HL-60/S4 treated with retinoic acid at 250 ng/mL for 4 days and 3 days (cell line): Measurements from ENCODE around the gene RAD18.

Source experiments
- in situ Hi-C: fragments of 300-500 bp; cut with MboI; formaldehyde crosslinking; loops from 2 replicates; pipeline ENCODE4 v1.7.0; 2022; ENCODE audit warnings: low sequenced_read_pairs

Gene RAD18

DNA sequence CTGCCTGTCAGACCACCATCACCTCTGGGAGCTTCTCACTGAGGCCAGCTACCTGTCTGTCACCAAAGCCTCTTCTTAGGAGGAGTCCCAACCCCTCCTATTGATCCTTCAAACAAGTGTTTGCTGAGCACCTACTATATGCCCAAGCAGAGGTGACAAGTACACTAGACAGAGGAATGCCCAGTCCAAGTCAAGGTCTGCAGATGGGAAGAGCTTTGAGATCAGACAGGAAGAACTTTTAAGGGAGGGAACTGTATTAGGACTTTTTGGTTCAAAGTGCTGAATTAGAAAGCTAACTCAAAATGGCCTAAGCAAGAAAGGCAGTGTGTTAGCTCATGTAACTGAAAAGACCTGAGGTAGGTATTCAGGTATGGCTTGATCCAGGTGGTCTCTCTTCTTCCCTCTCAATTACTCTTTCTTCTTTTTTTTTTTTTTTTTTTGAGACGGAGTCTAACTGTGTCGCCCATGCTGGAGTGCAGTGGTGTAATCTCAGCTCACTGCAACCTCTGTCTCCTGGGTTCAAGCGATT is 3.6 kb upstream of the RAD18 start:
- in situ Hi-C loops: no loop called here

DNA sequence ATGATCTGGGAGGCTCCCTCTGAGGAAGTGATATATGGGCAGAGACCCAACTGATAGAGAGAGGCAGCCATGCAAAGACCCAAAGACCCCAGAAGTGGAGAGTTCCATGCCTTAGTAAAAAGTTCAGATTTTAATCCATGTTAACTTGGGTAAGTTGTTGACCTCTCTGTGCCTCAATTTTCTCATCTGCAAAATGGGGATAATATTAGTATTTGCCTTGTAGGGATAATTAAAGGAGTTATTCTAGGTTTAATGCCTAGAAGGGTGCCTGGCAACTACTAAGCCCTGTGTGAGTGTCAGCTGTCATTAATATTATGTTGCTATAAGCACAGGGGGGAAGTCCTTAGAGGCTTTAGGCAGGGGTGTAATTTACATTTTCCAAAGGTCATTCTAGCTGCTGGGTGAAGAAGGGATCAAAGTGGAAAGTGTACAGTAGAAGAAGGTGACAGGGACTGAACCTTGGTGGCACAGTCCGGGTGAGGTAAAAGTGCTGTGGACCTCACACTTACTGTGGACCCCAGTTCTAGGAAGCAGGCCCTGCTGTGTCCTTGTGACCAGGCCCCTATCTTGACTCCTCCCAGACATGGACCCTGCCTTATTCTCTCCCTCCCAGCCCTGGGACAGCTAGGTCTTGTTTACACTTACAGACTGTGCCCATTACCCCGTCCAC is 3.0 kb upstream of the RAD18 start:
- in situ Hi-C loops: no loop called here

DNA sequence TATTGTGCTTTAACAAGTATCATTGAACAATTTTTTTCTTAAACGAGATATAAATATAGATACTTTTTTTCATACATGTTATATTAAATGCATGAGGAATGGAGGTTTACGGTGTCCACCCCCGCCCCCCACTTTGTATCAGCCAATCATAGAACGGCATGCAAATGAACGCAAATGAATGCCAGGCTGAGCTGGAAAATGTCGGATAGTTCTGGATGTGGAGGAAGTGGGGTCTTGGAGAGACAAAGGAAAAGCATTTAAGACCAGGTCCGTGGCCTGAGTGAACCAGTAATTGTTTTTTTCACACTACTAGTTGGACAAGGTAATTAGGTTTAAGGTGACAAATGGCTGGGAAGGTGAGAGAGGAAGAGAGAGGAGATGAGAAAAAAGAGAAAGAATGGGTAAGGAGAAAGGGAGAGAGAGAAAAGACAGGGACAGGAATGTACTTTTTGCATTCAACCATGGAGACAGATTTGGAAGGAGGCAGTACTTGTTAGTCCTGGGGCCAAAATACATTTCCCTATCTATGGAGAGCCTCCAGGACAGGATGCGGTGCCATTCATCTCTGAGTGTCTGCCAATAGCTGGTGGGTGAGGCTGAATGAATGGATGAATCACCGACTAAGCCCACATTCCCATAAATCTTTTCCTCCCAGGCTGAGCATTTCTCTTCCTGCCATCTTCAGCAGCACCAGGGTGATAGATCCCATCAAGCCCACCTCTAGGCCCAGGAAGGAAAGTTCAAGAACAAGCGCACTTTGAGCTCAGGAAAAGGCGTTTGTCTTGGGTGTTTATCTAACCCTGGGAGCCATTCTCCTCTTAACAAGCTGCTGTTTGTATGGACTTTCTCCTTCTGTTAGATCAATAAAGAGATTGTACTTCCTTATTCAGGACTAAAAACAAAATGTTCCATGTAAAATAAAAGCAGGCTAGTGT is 1.4 kb upstream of the RAD18 start:
- in situ Hi-C loops: no loop called here

DNA sequence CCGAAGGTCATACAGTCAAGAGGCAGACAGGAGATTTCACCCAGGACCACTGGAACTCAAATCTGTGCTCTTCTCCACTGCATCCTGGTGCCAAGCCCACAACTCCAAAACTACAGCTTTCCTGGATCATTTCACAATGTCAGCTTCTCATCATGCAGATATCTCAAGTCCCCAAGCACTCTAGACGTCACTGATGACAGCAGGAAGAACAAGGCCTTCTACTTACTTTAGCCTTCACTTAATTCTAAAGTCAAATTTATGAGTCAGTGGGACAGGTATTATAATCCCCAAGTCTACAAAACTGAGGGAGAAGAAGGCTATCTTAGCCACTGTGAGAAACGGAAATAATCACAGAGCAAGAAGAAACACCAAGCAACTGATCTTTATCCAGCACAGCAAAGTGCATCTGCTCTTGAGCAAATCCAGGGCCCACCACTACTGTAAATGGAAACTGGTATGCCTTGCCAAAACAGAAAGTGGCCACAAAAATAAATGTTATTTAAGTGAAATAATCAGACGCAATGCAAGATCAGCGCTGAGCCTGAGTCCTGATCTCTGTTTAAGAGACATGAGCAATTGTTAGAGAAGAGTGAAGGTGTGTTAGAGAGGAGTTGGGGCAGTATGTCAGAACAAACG is 928 bp downstream of the RAD18 start:
- in situ Hi-C loops: no loop called here

DNA sequence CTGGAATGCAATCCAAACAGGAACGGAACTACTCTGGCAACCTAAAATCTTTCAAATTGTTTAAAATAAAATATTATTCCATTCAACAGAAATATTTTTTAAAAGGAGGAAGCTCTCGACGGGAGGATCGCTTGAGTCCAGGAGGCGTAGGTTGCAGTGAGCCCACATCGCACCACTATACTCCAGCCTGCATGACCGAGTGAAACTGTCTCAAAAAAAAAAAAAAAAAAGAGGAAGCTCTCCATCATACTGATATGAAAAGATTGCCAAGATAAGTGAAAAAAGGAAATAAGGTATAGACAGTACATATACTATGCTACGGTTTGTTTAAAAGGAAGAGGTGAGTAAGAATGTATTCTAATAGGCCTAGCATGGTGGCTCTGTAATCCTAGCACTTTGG is 3.6 kb downstream of the RAD18 start:
- in situ Hi-C loops: no loop called here

DNA sequence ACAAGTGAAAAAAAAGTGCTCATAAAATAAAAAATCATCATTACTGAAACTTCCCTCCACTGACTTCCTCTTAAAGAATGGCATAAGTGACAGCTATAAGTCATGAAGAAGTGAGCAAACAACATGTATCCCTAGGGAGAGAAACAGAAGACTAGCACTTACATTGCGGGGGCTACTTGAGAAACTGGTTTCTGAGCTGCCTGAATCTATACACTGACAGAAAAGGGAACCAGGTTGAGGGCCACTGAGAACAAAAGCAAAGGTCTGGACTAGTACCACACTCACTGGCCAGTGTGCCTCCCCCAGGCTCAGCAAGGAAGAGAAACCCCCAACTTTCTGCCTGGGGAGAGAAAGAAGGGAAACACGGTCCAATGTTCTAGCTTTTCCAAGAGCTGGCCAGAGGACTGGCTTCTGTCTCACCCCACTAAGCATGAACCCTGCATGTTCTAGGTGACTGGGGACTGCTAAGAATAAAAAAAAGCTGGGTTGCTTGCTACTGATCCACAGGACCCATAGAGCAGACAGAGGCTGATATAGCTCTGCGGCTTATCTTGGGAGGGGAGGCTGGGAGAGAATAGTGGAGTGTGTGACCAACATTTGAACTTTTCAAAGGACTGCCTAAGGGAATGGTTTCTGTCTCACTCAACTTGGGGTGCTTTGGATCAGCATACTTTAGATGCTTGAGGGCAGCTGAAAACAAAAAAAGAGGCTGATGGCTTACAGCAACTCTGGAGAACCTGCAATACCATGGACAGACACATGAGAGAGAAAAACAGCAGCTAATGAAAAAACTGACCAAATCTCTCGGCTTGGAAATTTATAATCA is 8.1 kb downstream of the RAD18 start:
- in situ Hi-C loops: no loop called here

DNA sequence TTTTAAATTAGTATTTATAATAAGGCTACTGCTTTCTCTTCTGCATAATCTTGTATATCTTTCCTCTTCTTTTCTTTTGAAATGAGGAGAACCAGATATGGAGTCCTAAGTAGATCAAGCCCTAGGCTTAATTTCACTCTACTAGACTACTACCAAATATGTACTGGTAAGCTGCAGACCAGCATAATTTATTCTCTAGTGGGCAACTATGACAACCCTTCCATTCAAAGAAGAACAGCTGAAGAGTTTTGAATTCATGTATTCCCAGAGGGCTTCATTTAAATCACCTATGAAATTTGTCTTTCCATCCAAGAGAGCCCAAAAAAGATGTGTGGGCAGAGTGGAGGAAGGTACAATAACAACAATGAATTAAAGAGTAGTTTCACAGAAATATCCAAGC is 10.0 kb downstream of the RAD18 start:
- in situ Hi-C loops: no loop called here

DNA sequence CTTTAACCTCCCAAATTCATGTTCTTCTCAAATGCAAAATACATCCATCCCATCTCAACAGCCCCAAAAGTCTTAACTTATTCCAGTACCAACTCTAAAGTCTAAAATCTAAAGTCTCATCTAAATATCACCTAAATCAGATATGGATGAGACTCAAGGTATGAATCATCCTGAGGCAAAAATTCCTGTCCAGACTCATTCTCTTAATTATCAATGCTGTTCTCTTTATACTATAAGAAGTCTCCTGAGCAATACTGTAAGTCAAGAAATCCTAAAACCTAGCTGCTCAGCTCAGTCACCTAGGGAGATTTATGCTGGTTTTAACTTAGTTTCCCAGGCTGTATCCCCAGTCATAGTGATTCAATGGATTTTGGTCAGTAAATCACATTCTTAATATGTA is 11.1 kb downstream of the RAD18 start:
- in situ Hi-C loops: no loop called here

DNA sequence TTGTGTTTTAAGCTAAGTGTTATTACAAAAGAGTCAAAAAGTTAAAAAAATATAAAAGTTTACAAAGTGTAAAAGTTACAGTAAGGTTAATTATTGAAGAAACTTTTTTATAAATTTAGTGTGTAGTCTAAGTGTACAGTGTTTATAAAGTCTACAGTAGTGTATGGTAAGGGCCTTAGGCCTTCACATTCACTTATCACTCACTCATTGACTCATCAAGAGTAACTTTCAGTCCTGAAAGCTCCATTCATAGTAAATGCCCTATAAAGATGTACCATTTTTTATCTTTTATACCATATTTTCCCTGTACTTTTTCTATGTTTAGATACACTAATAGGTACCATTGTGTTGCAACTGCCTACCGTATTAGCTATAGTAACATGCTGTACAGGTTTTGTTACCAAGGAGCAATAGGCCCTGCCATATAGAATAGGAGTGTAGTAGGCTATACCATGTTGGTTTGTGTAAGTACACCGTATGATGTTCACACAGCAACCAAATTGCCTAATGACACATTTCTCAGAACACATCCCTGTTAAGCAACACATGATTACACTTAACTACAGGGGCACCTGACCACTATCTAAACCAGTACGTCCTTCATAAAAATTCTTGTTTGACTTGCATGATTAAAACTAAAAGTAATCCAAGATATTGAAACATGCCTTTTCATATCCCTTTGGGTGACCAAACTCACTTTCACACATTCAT is 17.2 kb downstream of the RAD18 start:
- in situ Hi-C loops: no loop called here

DNA sequence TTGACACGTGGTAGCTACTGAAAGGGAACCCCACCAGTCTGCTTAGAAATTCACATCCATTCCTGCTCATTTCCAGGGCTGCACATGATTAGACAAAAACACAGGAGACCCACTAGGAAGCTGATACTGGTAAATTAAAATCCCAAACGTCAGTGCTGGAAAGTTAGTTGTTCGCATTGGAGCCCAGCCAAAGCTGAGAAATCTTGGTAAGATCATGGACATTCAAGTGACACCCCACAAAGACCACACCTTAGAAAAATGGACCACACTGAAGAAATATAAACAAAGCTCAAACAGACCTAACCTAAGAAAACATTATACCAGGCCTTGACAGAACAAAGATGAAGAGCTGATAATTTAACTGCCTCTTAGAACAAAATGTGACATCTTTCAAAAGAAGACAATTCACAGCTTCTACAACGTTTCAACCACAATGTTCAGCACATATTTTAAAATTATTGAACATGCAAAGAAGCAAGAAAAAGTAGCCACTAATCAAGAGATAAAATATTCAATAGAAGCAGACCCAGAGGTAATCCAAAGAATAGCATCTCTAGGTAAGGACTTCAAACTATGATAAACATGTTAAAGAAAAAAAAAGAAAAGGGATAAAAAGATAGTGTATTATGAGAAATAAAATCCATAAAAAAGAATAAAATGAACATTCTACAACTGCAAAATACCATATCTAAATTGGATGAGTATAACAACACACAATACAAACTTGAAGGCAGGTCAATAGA is 20.4 kb downstream of the RAD18 start:
- in situ Hi-C loops: no loop called here

DNA sequence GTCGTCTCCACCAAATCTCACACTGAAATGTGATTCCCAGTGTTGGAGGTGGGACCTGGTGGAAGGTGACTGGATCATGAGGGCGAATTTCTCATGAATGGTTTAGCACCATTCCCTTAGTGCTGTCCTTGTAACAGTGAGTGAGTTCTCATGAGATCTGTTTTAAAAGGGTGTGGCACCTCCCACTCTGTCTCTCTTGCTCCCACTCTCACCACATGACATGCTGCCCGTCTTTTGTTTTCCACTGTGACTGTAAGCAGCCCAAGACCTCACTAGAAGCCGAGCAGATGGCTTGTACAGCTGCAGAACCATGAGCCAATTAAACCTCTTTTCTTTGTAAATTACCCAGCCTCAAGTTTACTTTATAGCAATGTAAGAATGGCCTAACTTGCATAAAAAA is 21.2 kb downstream of the RAD18 start:
- in situ Hi-C loops: no loop called here

DNA sequence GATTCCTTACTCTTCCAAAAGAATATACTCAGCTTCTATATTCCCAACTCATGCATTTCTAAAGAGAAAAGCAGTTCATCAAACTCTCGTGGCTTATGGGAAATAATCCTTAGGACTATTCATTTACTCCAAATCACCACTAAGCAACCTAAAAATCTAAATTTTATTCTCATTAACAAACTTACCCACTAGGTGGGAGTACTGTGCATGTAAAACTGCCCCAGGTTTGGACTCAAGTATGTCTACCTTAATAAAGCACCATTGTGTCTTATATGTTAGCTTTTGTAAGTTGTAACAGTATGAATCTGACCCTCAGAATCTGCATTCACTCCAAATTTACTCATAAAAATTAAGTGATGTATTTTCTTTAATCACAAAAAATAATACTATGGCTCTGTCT is 25.3 kb downstream of the RAD18 start:
- in situ Hi-C loops: no loop called here

DNA sequence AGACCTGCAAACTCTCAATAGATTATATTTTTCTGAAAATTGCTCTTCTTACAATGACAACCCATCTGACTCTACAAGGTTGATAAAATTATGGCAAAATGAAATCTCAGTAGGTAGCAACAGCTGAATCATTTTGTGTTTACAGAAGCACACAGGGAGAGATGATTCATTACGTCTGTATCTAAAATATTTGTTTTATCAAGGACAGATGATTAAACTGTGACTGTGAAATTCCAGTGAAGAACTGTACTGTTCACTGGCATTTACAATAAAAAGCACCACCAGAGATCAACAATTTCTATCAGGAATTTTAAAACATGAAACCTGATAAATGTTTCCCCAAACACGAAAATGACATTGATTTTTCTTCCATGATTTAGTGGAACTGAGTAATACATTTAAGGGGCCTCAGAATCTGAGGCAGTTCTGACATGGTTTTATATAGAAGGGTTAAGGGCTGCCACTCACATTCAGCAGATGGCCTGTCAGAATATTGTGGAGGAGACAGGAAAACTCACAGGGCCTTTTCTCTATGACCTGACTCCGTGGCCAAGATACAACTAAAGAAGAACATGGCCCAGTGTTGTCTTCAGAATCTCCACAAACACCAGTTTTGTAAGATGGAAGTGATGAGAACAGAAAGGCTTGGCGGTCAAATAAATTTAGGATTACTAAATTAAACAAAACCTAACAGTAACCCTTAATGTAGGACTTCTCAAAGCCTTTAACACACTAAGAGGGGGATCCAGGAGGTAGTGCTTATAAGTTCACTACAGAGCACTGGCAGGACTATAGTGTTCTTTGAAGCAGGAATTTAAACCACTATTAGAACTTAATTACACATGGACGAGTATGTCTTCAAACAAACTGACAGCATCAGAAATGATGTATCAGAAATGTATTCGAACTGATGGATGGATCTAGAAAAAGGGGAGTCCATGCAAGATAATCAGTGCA is 25.9 kb downstream of the RAD18 start:
- in situ Hi-C loops: no loop called here

DNA sequence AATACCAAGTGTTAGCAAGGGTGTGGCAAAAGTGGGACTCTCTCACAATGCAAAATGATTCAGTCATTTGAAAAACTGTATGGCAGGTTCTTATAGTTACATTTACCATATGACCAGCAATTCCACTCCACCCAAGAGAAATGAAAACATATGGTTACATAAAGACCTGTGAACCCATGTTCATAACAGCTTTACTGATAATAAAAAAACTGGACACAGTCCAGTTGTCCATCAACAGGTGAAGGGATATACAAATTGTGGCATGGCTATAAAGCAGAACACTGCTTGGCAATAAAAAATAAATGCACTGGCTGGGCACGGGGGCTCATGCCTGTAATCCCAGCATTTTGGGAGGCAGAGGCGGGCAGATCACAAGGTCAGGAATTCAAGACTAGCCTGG is 30.8 kb downstream of the RAD18 start:
- in situ Hi-C loops: no loop called here

DNA sequence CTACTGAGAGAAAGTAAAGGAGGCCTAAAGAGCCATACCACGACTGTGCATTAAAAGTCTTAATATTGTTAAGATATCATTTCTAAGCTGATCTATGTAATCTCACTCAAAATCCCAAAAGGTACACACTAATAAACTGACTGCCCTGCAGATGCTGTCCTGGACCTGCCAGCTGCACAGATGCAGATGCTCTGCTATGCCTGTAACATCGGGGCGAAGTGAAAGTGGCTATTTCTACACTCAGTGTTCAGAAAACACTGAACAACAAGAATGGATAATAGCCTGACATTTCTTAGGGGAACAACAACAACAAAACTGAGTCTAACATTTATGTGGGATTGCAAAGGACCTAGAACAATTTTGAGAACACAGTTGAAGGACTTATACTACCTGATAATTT is 31.9 kb downstream of the RAD18 start:
- in situ Hi-C loops: no loop called here

DNA sequence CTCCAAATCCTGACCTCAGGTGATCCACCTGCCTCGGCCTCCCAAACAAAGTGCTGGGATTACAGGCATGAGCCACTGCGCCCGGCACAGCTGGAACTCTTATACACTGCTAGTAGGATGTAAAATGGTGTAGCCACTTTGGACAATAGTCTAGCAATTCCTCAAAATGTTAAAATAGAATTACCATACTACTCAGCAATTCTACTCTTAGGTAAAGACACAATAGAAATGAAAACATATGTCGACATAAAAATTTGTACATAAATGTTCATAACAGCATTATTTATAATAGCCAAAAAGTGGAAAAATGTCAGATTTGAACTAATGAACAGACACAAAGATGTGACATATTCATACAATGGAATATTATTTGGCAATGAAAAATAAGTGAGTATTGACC is 33.4 kb downstream of the RAD18 start:
- in situ Hi-C loops: no loop called here

DNA sequence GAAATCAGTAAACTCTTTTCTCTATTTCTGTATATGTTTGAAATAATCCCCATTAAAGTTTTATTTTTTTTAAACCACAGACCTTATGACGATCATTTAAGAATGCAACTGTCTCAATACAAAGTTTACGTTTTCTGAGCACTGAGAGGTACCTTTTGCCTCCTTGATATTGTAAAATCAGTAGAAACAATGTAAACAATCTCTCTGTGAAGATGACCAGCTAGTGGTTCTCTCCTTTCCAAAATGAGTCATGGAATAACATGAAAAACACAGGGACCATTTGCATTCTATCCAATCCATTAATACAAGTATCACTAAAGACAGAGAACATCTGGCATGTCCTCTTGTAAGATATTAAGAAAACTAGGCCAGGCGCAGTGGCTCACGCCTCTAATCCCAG is 48.8 kb downstream of the RAD18 start:
- in situ Hi-C loops: no loop called here

DNA sequence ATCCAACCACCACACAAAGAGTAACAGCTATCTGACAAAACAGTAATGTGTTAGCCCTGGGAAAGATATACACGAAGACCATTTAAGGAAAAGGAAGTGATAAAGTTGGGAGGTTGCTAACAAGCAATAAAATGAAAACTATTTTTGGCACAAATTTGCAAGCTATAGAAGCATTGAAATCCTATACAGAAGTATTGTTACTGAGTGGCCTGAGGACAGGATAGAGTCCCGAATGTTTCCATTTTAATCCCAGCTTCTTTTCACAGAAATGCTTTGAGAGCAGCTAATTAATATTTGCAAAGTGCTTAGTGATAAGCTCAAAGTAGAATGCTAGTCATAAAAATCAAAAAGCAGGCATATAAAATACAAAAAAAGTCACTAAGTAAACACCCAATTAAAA is 51.5 kb downstream of the RAD18 start:
- in situ Hi-C loops: no loop called here
